Sigmoid colon (tissue), 4 donors: ENCODE results near the gene PHKB.

ENCODE experiments used
- CTCF ChIP-seq, 4 experiments: fragments of 450-650 bp in 3 of 4; fragments of 200-600 bp in 1 of 4; IDR thresholded peaks; one replicate each; pipeline ENCODE4 v1.5.1; 2016 to 2019; ENCODE audit warnings: antibody characterized with exemption in 4 of 4, mild to moderate bottlenecking in 3 of 4, moderate library complexity in 2 of 4
- EP300 ChIP-seq, 4 donors: sonication (generic); formaldehyde crosslinking; IDR thresholded peaks; one replicate each; pipeline ENCODE4 v1.6.1; 2017; ENCODE audit warnings: antibody characterized with exemption in 4 of 4

- TF ChIP-seq EP300 (IDR thresholded peaks at IDR 0.05): no peak
- TF ChIP-seq CTCF (IDR thresholded peaks at IDR 0.05): no peak
These were observed 232.1 kb downstream of the PHKB start for GRCh38 chr16:47693226-47693625.
